Measurements from ENCODE around the gene NBEAL2.

- TF ChIP-seq POLR2A (IDR thresholded peaks at IDR 0.05; ENCODE audit: low read depth, low read length) (no peak), FOS (IDR thresholded peaks at IDR 0.05; ENCODE audit: low read depth, low read length) (no peak)
These were observed 62.8 kb downstream of the NBEAL2 start for GRCh38 chr3:47042231-47042791.
